Caki2 (cell line): Measurements from ENCODE around the gene TSPAN15. TPM values are rescaled to one million over a fixed set of nuclear protein-coding genes. Genes with fewer than 3 reads are reported as not detected.

ENCODE experiments used
- DNase-seq: peaks from one replicate; pipeline ENCODE4 v3.0.0-alpha.2; 2015; ENCODE audit warnings: low read depth
- in situ Hi-C: cut with HindIII; loops from 2 replicates; pipeline ENCODE4 v1.10.0; 2016; ENCODE audit warnings: low sequenced_read_pairs, low pct_unique_long_range_greater_than_20kb, mixed read lengths
- total RNA-seq: library from RNA; depleted of rRNA; stranded (reverse); fragments of >200 nt; shearing (Covaris generic); gene quantifications from 2 replicates; pipeline ENCODE4 v1.2.3, GENCODE V29; 2014; ENCODE audit warnings: low replicate concordance

TSPAN15 gene
- total RNA-seq, 1 experiment from 2014 or later, result 51.0 TPM

DNA sequence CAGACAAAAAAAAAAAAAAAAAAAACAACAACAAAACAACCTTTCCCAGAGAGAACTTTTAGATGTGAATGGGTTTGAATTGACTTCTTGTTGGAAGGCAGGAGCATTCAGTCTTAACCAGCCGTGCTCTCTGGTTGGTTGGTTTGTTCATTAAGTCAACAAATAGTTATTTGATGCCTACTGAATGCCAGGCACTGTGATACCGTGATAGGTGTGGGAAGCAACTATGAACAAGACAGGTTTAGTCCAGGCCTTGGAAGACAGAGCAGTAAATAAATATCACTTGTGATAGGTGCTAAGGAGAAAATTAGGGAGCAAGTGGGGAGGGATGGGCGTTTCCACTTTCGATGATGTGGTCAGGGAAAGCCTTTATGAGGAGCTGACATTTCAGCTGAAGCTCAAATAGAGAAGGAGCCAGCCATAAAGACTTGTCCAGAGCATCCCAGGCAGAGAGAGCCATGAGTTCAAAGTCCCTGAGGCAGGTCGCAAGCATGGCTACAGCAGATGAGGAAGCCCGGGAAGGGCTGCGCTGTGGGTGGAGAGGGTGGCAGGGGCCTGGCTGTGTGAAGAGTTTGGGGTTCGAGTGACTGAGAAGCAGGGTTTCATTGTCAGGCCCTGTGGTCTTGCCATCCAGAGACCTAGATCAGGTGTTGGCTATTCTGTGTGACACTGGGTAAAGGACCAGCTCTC is 8.0 kb downstream of the TSPAN15 start:
- DNase-seq, result no peak
- in situ Hi-C loops, result no loop called here

DNA sequence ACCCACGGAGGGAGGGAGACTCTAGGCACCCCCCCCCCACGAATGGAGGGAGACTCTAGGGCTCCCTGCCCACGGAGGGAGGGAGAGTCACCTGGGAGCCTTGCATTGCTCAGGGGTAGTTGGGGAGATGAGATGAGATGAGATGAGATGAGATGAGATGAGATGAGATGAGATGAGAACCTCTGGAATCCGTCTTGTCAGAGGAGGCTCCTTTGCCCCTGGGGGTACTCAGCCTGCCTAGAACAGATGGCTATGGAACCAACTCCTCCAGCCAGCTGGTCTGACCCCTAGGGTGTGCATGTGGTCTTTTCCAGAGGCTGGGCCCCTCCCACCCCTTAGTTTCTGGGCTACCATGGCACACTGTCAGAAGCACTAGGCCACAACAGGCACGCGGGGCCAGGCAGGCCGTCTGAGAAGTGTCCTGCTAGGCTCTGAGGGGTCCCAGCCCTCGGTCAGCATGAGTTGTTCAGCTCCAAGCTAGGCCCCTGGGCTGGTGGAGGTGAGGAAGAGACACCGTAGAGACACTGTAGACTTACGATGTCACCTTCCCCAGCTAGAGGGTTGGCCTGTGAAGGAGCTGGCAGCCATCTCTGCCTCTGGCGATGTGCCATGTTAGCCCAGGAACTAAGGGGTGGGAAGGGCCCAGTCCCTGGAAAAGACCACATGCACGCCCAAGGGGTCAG is 8.8 kb downstream of the TSPAN15 start:
- DNase-seq, result no peak
- in situ Hi-C loops, result no loop called here

DNA sequence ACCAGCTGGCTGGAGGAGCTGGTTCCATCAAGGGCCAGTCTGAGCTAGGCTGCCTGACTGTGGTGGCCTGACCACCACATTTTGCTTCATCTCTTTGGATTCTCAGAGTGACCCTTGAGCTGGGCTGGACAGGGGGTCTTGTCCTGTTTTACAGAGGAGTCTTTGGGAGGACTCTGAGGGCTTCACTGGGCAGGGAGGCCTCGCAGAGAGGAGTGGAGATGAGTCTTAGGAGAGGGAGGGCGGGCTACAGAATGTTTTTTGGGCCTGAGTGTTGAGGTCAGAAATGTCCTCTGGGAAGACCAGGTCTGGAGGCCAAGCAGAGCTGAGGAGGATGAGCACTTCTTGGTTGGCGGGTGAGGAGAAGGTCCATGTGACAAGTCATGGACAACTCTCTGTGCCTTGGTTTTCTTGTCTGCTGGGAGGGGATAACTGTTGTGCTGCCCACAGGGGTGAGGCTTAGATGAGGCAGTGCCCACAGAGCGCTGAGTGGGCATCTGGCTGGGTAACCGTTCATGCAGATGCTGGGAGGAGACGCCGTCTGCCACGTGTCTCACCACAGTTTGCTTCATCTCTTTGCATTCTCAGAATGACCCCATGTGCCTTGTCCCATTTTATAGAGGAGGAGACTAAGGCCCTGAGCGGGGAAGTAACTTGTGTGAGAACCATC is 9.4 kb downstream of the TSPAN15 start:
- in situ Hi-C loops, result no loop called here
- no peak for DNase-seq

DNA sequence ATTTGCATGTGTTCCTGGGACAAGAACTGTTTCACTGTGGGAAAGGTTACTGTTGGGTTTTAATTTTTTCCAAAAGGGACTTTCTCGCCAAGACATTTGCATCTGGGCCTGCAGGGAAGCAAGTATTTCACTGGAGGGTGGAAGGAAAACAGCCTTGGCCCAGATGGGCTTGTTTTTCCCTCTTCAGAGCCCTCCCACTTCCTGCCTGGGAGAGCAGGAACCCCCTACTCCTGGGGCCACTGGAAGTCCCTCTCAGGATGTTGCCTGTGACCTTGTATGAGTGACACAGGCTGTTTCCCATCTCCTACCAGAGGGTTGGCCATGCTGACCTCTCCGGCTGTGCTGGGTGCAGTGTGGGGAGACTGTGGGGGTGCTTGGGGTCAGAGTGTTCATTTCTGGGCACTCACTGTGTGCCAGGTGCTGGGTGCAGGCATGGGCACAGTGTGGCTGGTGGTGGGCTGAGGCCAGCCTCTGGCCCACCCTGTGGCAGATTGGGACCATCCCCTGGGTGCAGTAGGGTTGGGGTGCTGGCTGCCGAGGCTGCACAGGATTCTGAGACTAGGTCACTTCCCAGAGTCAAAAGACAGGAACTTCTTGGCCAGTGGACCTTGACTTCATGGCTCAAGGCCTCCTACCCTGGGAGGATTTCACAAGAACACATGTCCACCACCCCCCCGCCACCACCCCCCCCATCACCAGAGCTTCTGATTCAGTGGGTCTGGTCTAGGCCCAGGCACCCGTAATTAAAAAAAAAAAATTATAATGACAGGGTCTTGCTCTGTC is 10.2 kb downstream of the TSPAN15 start:
- in situ Hi-C loops, result no loop called here
- DNase-seq, result no peak

DNA sequence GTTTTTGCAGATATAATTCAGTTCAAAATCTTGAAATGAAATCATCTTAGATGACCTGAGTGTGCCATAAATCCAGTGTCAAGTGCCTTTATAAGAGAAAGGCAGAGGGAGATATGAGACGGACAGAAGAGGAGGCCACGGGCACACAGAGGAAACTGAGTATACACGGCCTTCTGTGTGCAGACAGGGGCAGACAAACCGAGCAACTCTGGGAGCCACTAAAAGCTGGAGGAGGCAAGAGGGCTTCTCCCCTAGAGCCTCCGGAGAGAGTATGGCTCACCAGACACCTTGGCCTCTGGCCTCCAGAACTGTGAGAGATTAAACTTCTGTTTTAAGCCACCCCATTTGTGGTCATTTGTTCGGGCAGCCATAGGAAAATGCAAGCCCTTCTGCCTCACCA is 12.6 kb downstream of the TSPAN15 start:
- DNase-seq, result no peak
- in situ Hi-C loops, result no loop called here

DNA sequence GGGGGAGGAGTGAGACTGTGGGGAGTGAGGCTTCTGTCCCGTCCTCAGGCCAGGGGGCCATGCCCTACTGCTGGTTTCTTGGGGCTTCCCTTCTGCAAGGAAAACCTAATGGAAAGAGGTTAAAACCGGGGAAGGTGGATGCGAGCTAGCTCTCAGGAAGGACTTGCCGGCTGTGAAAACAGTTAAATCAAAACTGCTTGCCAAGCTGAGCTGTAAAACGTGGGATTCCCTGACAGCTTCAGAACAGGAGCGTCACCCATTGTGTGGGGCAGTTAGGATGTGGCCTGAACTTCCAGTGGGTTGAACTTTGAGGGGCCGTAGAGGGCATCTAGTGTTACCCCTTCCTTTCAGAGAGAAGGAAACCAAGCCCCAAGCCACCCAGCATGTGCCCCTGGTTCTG is 13.1 kb downstream of the TSPAN15 start:
- in situ Hi-C loops, result no loop called here
- no peak for DNase-seq

DNA sequence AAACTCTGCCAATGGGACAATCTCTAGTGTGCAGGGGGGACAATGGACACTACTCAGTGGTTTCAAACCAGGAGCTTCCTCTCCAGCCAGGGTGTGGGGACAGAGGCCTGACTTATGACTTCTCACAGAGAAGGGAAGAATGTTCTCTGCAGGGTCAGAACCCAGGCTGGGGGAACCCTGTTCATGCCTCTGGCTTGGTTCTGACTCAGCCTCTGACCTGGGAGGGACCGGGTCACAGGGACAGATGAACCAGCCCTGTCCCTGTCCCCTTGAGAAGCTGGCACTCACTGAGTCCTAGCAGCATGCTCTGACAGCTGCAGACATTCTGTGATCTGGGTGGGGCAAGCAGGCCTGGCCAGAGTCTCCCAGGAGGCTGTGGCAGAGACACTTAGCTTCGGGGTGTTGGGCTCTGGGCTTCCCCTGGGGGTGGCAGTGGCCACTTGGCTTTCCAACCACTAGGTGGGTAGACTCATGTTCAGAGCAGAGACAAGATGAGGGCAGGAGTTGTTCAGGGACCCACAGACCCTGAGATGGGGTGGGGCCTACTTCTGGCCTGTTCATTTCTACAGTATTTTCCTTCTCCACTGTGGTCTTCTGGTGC is 13.6 kb downstream of the TSPAN15 start:
- in situ Hi-C loops, result no loop called here

DNA sequence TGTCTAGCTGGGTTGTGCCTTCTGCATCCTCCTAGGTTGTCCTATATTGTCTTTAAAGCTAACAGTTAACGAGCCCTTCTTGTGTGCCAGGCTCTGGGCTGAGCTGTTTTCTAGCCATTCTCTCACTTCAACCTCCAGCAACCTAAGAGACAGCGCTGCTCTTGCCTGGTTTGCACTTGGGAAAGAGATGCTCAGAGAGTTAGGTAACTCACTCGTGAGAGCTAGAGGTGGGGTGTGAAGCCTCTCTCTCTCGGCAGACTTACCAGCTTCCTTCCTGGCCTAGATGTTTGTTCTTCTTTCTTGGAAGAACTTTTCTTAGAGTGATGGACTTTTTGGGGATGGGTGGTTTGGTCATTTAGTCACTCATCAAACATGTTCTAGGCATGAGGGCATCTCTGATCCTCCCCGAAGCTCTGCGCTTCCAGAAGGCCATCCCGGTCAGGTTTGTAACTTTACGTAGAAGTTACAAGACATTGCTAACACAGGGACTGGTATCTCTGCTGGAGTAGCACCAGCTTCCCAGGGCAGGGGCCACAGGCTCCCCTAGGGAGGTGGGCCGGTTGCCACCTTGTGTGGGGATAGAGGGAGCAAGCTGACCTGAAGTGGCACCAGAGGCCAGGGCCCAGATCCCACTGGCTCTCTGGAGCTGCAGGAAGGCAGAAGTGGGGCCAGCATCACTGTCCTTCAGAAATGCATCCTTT is 14.3 kb downstream of the TSPAN15 start:
- in situ Hi-C loops, result no loop called here
- no peak for DNase-seq

More for the DNA sequence above, 13.6 kb downstream of the TSPAN15 start:
- no peak for DNase-seq

DNA sequence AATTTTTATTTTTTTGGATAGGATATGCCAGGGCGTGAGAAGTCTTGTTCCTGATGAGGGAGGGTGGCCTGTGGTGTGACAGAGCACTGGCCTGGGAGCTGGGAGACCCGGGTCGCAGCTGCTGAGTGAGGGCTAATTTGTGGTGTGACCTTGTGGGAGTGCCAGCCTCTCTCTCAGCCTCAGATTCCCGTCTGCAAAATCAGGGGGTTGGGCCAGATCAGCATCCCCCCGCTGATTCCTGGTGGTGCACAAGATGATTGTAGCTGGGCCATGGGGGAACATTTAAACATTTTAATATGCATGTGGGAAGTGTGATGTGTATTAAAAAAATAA is 14.9 kb downstream of the TSPAN15 start:
- no peak for DNase-seq
- in situ Hi-C loops, result no loop called here

DNA sequence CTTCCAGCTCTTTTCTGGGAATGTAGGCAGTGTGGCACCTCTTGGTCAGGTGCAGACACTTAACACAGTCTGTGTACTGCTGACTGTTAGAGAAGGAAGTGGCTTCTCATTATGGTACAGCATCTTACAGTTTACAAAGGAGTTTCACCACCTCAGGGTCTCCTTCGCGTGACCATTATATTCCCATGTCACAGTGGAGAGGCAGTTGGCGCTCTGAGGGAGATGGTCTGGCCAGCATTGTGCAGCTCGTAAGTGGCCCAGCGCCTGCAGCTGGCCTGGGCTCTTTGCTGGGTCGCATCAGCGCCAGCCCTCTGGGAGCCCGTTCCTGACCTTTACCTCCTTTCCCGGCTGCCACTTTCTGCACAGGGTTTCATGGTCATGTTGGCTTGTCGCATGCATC is 15.4 kb downstream of the TSPAN15 start:
- no peak for DNase-seq
- in situ Hi-C loops, result no loop called here

DNA sequence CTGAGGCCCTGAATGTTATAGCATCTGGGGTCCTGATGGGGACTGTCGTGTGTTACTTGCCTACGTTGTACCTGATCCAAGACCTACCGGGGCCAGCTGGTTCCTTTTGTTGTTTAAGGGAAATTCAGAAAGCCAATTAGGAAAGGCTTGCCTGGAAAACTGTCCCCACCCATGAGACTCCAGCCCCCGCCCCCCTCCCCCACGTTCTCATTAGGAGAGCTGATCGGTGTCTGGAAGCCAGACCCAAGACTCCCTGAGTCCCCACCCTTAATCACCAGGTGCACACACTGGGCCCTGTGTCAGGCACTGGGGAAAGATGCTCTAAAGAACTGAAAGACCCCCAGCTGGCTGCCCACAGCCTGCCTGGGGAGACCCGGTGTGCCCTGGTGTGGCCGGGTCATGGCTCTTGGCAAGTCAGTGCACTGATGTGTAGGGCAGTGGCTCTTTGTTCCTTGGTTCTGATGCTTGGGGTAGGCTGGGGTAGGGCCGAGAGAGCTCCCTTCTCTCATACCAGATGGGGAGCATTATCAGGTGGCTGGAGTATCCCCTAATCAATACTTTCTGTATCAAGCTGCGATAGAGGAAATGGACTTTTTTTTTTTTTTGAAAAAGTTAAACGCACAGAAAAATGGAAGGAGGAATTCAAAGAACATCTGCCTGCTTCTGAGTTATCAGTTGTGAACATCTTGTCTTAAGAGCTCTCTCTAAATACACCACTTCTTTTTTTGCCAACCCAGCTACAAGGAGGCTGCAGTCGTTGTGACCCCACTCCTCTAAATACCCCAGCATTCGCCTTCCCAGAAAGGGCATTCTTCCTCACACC is 16.9 kb downstream of the TSPAN15 start:
- DNase-seq, result no peak
- in situ Hi-C loops, result no loop called here

DNA sequence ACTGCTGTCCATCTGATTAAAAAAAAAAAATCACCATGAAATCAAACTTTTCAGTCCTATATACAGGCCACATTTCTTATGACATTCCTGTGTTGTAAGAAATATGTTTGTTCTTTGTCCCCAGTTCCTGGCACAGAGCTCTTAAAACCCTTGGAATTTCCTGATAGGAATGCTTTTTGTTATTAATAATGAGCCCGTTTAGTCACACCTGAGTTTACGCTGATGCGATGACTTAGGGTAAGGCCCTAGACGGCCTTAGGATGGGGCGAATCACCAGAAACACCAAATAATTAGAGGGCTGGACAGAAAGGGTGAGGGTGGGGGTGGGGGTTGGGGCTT is 17.5 kb downstream of the TSPAN15 start:
- no peak for DNase-seq
- in situ Hi-C loops, result no loop called here

DNA sequence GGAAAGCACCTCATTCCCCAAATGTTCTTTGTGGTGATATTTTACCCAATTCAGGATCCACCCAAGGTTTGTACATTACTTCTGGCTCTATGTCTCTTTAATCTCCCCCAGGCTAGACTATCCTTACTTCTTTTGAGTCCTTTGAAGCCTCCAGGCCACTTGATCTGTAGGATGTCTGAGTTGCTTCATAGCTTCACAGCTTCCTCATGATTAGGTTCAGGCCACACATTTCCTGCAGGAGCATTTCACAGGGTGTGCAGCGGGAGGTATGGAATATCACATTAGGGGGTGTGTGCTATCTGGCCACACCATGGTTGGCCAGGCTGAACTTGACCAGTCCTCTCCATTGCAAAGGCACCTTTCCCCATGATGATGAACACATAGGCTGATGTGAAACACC is 18.7 kb downstream of the TSPAN15 start:
- no peak for DNase-seq

DNA sequence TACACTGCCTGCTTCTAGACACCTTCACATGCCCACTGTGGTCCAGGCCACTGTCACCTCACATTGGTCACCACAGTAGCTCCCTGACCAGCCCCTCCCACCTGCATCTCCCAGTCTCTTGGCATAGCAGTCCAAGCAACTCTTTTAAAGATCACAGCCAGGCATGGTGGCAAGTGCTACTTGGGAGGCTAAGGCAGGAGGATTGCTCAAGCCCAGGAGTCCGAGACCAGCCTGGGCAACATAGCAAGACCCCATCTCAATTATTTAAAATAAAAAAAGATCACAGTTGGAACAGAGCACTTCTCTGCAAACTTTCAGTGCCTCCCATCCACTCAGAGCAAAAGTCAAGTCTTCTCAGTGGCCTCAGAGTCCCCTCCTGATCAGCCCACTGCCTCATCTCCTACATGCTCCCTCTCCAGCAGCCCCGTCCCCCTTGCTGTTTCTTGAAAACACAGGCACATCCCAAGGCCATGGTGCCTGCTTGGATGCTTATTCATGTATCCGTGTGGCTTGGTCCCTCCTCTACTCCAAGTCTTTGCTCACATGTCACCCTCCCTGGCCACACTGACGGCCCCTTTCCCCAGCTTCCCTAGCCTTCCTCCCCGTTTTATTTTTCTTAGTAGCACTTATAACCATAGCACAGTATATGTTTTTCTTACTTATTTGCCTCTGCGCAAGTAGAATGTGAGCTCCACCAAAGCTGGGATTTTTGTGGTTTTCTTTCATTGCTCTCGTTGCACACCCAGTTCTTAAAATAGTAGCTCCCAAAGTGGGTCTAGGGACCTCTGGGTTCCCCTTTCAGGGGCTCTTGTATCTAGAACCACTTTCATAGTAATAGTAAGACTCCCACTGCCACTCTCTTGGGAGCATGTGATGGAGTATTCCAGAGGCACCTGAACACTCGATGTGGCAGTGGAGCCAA is 19.5 kb downstream of the TSPAN15 start:
- in situ Hi-C loops, result no loop called here
- no peak for DNase-seq

More for the DNA sequence above, 18.7 kb downstream of the TSPAN15 start:
- in situ Hi-C loops, result no loop called here

DNA sequence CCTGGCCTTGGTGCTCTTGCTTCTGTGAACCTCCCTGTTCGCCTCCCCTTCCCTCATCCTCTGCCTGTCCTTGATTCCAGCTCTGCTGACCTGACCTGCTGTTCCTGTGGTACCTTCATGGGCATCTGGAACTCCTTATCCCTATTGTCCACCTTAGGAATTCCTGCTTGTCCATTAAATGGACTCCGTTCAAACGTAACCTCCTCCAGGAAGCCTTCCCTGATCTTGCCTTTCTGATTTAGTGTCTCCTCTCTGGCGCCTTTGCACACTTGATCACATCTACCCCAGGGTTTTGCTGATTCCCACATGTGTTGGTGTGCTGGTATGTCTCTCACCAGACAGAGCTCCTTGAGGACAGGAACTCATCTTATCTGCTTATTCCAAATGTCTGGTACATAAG is 20.9 kb downstream of the TSPAN15 start:
- in situ Hi-C loops, result no loop called here
- no peak for DNase-seq

DNA sequence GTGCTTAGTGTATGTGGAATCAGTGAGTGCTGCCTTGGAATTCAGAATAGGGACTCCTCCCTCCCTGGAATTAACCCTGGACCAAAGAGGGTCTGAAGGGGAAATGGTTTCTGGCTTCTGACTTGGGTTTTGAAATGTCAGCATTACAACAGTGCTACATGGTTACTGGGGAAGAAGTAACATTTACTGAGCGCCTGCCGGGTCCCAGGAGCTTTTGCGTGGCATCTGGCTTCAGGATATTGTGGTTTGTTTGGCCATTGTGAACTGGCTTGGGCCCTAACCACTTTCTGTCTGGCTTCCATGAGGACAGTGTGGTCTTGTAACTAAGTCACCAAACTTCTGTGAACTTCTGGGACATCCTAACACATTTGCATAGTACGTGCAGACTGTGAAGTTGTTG is 21.3 kb downstream of the TSPAN15 start:
- DNase-seq, result no peak
- in situ Hi-C loops, result no loop called here
